ENCODE data around the gene SLC22A7.

SLC22A7 gene

GRCh38 chr6:43274127-43274915 lies 23.7 kb upstream of the SLC22A7 start:
- Mint-ChIP-seq H3K9me3 (no peaks in the 10 kb centered on the region), H3K27ac (no peak overlapping the region), H3K27me3 (peaks cover 6 to 22% of the 10 kb centered on the region in 2 donors), H3K4me3 (peak overlapping the region; percentile 57 to 74), H3K4me1 (peaks cover 41 to 62% of the 10 kb centered on the region in 2 donors), H3K36me3 (no peaks in the 10 kb centered on the region)
- ATAC-seq (replicated peaks): no peak
- DNase-seq: no peak

DNA sequence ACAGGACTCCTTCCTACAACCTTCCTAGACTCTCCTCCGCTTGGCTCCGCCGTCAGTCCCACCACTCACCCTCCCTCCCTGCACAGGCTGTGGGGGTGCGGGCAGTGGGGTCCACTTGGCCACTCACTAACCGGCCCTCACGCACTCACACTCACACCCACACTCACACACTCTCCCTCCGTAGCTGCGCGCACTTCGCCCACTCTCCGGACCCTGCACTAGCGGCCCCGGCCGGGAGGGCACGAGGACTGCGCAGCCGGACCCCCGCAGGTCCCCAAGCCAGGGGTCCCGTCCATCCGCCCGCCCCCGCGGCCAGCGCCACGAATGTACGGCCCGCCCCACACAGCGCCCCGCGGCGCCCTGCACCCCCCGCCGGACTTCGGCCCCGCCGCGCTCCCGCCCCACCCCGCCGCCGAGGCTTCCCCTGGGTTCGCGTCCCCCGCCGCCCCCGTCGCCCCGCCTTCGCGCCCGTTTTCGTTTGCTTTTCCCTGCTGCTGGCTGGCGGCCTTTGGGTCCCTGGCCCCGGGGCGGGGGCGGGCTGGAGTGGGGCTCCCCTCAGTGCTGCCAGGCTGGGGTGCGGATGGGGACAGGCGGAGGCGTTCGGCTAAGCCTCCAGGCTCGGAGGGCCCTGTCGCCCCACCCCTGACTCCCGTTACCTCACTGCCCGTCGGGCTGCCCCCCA lies 23.0 kb upstream of the SLC22A7 start:
- ATAC-seq (replicated peaks) (peak; percentile 32 to 48), DNase-seq (no peak)
- H3K27ac Mint-ChIP-seq: peak overlapping the region; percentile 82
- H3K27me3 Mint-ChIP-seq: peaks cover 7 to 22% of the 10 kb centered on the region in 2 donors
- no peaks in the 10 kb centered on the region for H3K36me3 Mint-ChIP-seq
- H3K9me3 Mint-ChIP-seq: no peaks in the 10 kb centered on the region
- H3K4me1 Mint-ChIP-seq: peaks cover 39 to 55% of the 10 kb centered on the region in 2 donors
- H3K4me3 Mint-ChIP-seq: peak overlapping the region; percentile 80 to 84

- DNase-seq (peak; percentile 45), ATAC-seq (replicated peaks) (peak; percentile 64 to 71)
- Mint-ChIP-seq H3K27me3 (peaks cover 16 to 29% of the 10 kb centered on the region in 2 donors), H3K9me3 (no peaks in the 10 kb centered on the region), H3K4me1 (peaks cover 30 to 45% of the 10 kb centered on the region in 2 donors), H3K27ac (peak overlapping the region; percentile 89), H3K36me3 (no peaks in the 10 kb centered on the region), H3K4me3 (peak overlapping the region; percentile 80 to 84)
Observed at GRCh38 chr6:43275801-43276576, 22.1 kb upstream of the SLC22A7 start.

DNA sequence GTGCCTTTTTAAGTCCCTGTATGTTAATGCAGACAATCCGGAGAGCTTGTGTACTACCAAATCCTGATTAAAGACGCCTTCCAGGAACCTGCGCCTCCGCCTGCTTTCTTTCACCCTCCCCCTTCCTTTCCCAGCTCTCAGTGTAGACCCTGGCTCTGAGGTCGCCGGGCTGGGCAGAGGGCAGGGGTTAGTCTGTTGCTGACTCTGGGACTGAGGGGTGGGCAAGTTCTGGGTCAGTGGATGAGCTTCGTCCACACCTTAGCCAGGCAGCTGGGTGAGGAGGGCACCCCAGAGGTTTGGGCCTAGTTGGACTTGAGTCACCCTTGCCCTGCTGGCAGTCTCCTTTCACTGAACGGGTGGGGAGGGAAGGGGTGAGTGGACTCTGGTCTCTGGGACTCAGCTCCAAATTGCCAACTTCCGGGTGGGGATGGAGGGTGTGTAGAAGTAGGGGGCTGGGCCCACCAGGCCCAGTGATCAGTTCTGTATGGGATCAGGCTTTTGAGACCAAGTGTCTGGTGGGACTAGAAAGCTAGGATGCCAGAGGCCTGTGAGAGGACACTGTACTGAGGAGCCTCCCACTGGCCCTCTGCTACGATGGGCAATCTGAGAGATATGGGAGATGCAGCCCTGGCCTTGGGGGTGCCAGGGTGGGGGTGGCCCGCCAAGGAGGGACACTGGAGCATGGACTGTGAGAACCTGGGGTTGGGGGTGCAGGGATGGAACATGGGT lies 21.3 kb upstream of the SLC22A7 start:
- Mint-ChIP-seq H3K36me3 (no peaks in the 10 kb centered on the region), H3K4me1 (peaks cover 24 to 38% of the 10 kb centered on the region in 2 donors), H3K4me3 (peak overlapping the region; percentile 80 to 84), H3K27ac (peak overlapping the region; percentile 87), H3K27me3 (peaks cover 24 to 35% of the 10 kb centered on the region in 2 donors), H3K9me3 (no peaks in the 10 kb centered on the region)
- no peak for DNase-seq
- ATAC-seq (replicated peaks): no peak

- H3K4me3 Mint-ChIP-seq: no peak overlapping the region
- peaks cover 29 to 40% of the 10 kb centered on the region in 2 donors for H3K27me3 Mint-ChIP-seq
- no peaks in the 10 kb centered on the region for H3K9me3 Mint-ChIP-seq
- peak overlapping the region; percentile 43 for H3K27ac Mint-ChIP-seq
- DNase-seq: no peak
- no peaks in the 10 kb centered on the region for H3K36me3 Mint-ChIP-seq
- ATAC-seq (replicated peaks): no peak
- H3K4me1 Mint-ChIP-seq: peaks cover 21 to 33% of the 10 kb centered on the region in 2 donors
Observed at GRCh38 chr6:43277306-43277642, 20.8 kb upstream of the SLC22A7 start.

DNA sequence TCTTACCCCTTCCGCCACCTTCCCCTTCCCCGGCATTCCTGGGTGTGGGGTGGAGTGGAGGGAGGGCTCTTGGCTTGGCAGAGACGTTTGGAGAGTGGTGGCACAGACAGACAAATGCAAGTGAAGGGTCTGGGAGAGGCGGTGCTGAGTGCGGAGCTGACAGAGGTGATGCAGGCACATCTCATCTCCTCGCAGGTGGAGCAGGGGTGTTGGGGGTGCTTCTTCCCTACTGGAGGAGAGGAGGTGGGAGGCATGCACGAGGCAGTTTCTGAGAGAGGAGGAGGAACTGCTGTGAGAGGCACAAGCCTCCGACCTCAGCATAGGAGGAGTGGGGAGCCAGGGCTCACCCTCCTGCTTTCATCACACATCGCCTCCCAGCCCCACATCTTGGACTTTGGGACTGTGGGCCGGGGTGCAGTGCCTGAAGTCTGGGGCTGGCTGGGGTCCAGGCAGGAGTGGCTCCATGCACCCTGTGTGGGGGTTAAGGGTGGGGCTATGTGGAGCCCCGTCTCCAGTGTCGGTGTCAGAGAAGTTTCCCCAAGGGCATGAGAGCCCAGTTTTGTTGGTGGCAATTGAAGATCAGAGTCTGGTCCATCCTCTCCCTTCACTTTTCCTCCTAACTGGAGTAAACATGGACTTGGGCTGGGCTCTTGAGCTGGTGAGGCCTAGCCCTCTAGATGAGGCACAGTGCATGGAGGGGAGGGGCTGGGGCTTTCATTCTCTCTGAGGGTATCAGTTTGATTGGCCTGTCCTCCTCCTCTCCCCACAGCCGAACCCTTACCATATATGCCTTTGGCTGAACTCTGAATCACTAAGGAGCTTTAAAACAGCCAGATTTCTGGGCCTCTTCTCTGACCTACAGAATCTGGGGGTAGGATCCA lies 20.2 kb upstream of the SLC22A7 start:
- Mint-ChIP-seq H3K27me3 (peaks cover 35 to 46% of the 10 kb centered on the region in 2 donors), H3K9me3 (no peaks in the 10 kb centered on the region), H3K4me3 (no peak overlapping the region), H3K27ac (no peak overlapping the region), H3K36me3 (no peaks in the 10 kb centered on the region), H3K4me1 (peaks cover 23 to 32% of the 10 kb centered on the region in 2 donors)
- DNase-seq (no peak), ATAC-seq (replicated peaks) (no peak)

DNA sequence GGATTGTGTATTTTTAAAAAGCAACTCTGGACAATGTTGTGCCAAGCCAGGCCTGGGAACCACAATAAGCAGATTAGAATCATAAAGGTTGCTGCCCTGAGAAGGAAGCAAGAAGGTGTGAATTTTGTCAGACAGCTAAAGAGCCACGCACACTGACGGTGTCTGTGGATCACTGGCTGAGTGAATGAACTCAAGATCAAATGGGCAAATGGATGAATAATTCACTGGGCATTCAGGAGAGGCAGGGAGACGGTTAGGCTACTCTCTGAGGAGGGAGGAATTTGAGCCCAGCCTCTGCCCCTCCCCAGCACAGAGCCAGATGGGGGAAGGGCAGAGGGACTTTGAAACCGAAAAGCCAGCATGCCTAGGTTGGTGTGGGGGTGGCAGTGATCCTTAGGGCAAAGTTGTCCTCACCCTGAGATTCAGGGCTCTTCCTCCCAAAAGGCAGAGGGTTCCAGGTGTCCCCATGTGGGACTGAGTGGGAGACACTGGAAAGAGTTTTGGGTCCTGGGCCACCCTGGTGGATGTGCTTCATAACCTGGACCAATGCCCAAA lies 19.5 kb upstream of the SLC22A7 start:
- no peaks in the 10 kb centered on the region for H3K36me3 Mint-ChIP-seq
- ATAC-seq (replicated peaks) (no peak), DNase-seq (no peak)
- H3K27ac Mint-ChIP-seq: no peak overlapping the region
- no peaks in the 10 kb centered on the region for H3K9me3 Mint-ChIP-seq
- H3K27me3 Mint-ChIP-seq: peaks cover 38 to 48% of the 10 kb centered on the region in 2 donors
- peaks cover 24 to 32% of the 10 kb centered on the region in 2 donors for H3K4me1 Mint-ChIP-seq
- H3K4me3 Mint-ChIP-seq: no peak overlapping the region

DNA sequence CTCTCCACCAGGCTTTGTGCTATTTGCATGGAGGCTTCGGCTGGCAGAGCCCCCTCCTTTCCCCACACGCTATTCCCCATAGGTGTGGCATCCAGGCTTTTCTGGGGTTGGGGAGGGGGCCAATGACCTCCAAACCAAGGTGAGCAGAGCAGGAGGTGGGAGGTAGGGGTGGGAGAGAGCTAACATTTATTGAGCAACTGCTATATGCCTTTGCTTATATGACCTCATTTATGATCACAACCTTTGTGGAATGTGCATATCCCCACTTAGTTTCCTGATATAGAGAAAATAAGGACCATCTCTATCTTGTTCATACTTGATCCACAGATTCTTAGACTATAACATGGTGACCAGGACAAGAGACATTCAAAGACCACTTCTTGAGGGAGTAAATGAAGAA lies 17.8 kb upstream of the SLC22A7 start:
- no peak overlapping the region for H3K27ac Mint-ChIP-seq
- no peaks in the 10 kb centered on the region for H3K9me3 Mint-ChIP-seq
- H3K4me3 Mint-ChIP-seq: no peak overlapping the region
- H3K4me1 Mint-ChIP-seq: peaks cover 19 to 20% of the 10 kb centered on the region in 2 donors
- peaks cover 46 to 47% of the 10 kb centered on the region in 2 donors for H3K27me3 Mint-ChIP-seq
- DNase-seq (no peak), ATAC-seq (replicated peaks) (no peak)
- no peaks in the 10 kb centered on the region for H3K36me3 Mint-ChIP-seq

GRCh38 chr6:43282060-43282459 lies 16.0 kb upstream of the SLC22A7 start:
- H3K9me3 Mint-ChIP-seq: no peaks in the 10 kb centered on the region
- peaks cover 9 to 14% of the 10 kb centered on the region in 2 donors for H3K4me1 Mint-ChIP-seq
- no peak overlapping the region for H3K4me3 Mint-ChIP-seq
- no peak for DNase-seq
- H3K36me3 Mint-ChIP-seq: no peaks in the 10 kb centered on the region
- peaks cover 58 to 61% of the 10 kb centered on the region in 2 donors for H3K27me3 Mint-ChIP-seq
- no peak for ATAC-seq (replicated peaks)
- H3K27ac Mint-ChIP-seq: no peak overlapping the region

GRCh38 chr6:43282636-43283513 lies 15.2 kb upstream of the SLC22A7 start:
- Mint-ChIP-seq H3K9me3 (no peaks in the 10 kb centered on the region), H3K27me3 (peaks cover 54 to 66% of the 10 kb centered on the region in 2 donors), H3K4me1 (peaks cover 12 to 15% of the 10 kb centered on the region in 2 donors), H3K27ac (no peak overlapping the region), H3K36me3 (no peaks in the 10 kb centered on the region), H3K4me3 (no peak overlapping the region)
- DNase-seq (no peak), ATAC-seq (replicated peaks) (no peak)

GRCh38 chr6:43283514-43283901 lies 14.6 kb upstream of the SLC22A7 start:
- H3K27me3 Mint-ChIP-seq: peaks cover 56 to 70% of the 10 kb centered on the region in 2 donors
- DNase-seq (no peak), ATAC-seq (replicated peaks) (no peak)
- H3K36me3 Mint-ChIP-seq: no peaks in the 10 kb centered on the region
- no peaks in the 10 kb centered on the region for H3K9me3 Mint-ChIP-seq
- H3K27ac Mint-ChIP-seq: no peak overlapping the region
- H3K4me3 Mint-ChIP-seq: no peak overlapping the region
- peaks cover 12 to 13% of the 10 kb centered on the region in 2 donors for H3K4me1 Mint-ChIP-seq

DNA sequence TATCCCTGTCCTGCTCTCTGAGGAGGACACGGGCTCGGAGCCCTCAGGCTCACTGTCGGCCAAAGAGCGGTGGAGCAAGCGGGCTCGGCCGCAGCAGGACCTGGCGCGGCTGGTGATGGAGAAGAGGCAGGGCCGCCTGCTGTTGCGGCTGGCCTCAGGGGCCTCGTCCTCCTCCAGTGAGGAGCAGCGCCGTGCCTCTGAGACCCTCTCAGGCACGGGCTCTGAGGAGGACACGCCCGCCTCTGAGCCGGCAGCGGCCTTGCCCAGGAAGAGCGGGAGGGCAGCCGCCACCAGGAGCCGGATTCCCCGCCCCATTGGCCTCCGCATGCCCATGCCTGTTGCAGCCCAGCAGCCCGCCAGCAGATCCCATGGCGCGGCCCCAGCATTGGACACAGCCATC lies 14.2 kb upstream of the SLC22A7 start:
- H3K9me3 Mint-ChIP-seq: no peaks in the 10 kb centered on the region
- ATAC-seq (replicated peaks): no peak
- no peaks in the 10 kb centered on the region for H3K36me3 Mint-ChIP-seq
- DNase-seq: no peak
- no peak overlapping the region for H3K4me3 Mint-ChIP-seq
- H3K27me3 Mint-ChIP-seq: peaks cover 53 to 70% of the 10 kb centered on the region in 2 donors
- peaks cover 11 to 12% of the 10 kb centered on the region in 2 donors for H3K4me1 Mint-ChIP-seq
- no peak overlapping the region for H3K27ac Mint-ChIP-seq
